Neural cell (in vitro differentiated cells): Measurements from ENCODE around the gene JPT1.

ENCODE experiments used
- CTCF ChIP-seq: fragments of 450-650 bp; IDR thresholded peaks from 2 replicates; pipeline ENCODE4 v1.5.1; 2014; ENCODE audit warnings: antibody characterized with exemption, mild to moderate bottlenecking, moderate library complexity; ENCODE audit not compliant: poor library complexity, severe bottlenecking
- EZH2 ChIP-seq: fragments of 200-600, 300-800 bp; shearing (Covaris generic), sonication (generic); IDR thresholded peaks from 2 replicates; pipeline ENCODE4 v1.6.1; 2014; ENCODE audit warnings: antibody characterized with exemption, low read length, borderline replicate concordance, mild to moderate bottlenecking; ENCODE audit not compliant: insufficient read depth, poor library complexity, severe bottlenecking
- REST ChIP-seq: IDR thresholded peaks from 2 replicates; pipeline ENCODE4 v1.6.1; 2012; ENCODE audit warnings: borderline replicate concordance

- no peak for TF ChIP-seq CTCF
- TF ChIP-seq EZH2, result no peak
- no peak for TF ChIP-seq REST
Measured at GRCh38 chr17:75102385-75102821, 51.9 kb downstream of the JPT1 start.
